Activated CD8-positive, alpha-beta memory T cell treated with anti-CD3 and anti-CD28 coated beads for 24 hours (primary cell): ENCODE measurements around the gene MTF1.
"Not testable (repeated sequence)": the region's sequence is repeated elsewhere in the genome, so short reads cannot be mapped to it uniquely, and the experiment has no call there.

Experiments
- DNase-seq: peaks from one replicate; pipeline ENCODE4 v3.0.0-alpha.2; 2020

Gene MTF1

DNA sequence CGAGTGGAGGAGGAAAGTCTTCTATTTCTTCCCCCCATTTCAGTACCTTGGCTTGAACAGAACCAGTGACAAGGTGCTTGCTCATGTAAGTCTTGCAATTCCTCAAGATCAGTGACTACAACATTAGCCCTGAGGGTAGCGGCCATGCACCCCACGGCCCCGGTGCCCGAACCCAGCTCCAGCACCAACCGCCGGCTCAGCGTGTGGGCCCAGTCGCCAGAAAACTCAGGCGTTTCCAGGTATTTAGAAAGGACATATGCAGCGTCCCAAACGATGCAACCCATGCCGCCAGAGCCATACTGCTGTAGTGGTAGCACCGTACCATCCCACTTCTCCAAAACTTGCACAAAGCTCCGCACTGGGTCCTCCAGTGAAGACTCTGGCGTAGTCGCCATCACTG, 76.9 kb downstream of the MTF1 start:
- no peak for DNase-seq

DNA sequence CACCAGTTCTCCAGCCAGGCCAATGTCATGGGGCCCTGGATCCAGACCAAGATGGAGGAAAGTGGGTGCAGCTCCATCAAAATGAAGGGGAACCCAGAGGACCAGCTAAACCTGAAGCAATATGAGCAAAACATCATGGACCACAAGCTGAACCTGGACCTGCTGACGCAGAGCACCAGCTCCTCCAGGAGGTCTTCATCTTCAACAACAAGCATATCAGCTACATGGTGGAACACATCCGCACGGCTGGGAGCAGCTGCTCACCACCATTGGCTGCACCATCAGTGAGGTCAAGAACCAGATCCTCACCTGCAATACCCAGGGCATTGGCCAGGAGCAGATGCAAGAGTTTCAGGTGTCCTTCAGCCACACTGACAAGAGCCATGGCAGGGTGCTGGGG, 80.7 kb downstream of the MTF1 start:
- no peak for DNase-seq

DNA sequence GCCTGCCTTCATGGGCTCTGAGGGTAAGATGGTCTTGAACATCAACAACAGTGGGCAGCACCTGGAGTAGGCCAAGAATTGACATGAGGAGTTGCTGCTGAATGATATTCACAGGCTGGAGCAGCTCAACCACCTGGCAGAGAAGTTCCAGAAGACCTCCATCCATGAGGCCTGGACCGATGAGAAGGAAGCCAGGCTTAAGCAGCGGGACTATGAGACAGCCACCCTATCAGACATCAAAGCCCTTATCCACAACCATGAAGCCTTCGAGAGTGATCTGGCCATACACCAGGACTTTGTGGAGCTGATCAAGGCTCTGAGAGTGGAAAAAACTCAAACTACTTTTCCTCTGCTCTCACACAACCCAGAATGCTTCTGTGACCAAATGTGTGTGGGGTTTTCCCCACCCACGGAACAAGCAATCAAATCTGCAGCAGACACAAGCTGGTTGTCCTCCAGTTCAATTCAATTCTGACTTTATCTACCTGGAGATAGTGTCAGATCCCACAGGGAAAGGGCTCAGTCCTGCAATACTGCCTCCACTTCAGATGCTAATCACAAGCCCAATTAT, 82.4 kb downstream of the MTF1 start:
- no peak for DNase-seq

DNA sequence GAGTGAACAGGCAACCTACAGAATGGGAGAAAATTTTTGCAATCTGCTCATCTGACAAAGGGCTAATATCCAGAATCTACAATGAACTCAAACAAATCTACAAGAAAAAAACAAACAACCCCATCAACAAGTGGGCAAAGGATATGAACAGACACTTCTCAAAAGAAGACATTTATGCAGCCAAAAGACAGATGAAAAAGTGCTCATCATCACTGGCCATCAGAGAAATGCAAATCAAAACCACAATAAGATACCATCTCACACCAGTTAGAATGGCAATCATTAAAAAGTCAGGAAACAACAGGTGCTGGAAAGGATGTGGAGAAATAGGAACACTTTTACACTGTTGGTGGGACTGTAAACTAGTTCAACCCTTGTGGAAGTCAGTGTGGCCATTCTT, 88.0 kb downstream of the MTF1 start:
- DNase-seq, result not testable (repeated sequence)

DNA sequence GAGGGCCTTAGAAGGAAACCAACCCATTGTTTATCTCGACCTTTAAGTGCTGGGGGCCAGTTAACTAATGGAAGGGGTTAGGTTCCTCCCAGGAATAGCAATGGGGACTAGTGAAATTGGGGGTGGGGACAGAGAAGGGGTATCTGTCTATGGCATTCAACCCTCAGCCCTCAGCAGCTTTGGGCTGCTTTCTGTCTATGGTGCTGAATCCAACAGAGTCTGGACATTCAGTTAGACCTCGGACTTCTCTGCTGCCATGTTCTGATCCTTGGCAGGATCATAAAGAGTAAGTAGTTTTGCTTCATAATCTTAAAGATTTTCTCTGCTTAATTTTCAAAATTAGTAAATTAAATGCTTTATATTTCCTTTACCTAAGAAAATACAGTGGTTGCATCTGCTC, 91.9 kb downstream of the MTF1 start:
- DNase-seq, result no peak

DNA sequence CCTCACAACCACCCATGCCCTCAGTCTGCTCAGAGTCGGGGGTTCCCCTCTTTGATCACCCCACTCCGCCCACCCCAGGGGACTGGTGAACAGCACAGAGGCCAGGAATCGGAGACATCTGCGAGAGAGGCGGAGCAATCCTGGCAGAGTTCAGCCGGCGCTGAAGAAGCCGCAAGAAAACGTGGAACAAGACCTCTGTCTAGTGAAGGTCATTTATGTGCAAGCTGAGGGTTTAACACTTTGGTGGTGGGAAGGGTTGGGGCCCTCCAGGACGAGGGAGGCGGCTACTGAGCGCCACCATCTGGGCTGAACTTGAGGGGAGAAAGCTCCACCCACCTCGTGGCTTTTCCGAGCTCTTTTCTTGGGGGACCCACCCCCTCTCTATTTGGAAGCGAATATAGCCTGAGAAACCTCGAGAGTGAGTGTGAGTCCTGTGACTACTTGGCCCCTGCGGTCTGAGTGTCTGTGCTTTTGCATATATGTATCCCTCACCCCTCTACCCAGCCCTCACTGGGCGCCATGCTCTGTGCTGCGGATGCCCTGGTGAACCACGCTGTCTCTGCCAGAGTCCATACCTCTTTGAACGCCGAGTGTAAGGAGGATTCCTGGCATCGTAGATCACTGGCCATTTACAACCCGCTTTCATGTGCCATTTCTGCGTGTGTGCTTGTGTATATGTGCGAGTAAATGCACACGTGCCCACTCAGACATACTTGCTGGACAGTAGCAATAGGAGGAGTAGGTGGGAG, 93.3 kb downstream of the MTF1 start:
- DNase-seq, result peak; percentile 58

DNA sequence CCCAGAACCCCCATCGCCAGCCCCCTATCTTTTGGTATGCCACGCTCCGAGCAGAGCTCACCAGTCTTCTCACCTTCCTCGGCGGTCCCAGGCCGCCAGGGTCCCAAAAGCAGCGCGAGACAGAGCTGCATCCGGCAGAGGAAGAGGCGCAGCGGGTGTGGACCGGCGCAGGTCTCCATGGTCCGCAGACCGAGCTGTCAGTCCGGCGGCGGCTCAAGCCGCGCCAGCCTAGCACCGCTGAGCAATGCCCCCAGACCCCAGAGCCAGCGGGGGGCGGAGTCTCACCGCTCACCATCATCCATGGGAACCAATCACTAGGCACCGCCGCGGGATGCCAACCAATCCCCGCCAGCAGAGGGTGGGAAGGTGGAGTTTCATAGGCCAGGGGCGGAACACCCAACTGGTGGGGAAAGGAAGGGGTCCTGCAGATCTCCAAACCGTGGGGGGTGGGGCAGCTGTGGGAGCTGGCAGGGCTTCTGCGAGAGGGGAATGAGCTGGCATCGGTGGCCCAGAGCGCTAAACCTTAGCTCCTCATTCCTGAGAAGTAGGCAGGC, 94.4 kb downstream of the MTF1 start, which contains the start of gene EPHA10:
Gene EPHA10, minus strand, starts transcription at position 233 of the 554 bp plus-strand sequence. Its CDS starts 54 bp downstream, at position 179.
- DNase-seq, result no peak

DNA sequence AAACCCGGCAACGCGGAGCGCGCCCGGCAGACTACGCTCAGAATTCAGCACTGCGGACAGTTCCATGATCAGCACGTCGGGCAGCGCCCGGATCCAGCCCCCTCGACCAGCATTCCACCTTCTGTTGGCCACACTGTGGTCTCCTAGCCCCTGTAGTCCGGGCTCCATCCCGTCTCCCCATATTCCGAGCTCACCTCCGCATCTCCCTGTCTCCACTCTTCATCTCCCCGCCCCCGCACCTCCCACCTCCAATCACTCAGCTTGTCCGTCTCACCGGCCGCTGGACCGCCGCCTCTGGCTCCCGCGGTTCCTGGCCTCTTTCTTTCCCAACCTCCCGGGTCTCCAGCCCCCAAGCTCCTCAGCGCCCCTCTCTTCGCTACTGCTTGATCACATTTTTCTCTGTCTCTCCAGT, 95.0 kb downstream of the MTF1 start:
- DNase-seq, result peak; percentile 76

DNA sequence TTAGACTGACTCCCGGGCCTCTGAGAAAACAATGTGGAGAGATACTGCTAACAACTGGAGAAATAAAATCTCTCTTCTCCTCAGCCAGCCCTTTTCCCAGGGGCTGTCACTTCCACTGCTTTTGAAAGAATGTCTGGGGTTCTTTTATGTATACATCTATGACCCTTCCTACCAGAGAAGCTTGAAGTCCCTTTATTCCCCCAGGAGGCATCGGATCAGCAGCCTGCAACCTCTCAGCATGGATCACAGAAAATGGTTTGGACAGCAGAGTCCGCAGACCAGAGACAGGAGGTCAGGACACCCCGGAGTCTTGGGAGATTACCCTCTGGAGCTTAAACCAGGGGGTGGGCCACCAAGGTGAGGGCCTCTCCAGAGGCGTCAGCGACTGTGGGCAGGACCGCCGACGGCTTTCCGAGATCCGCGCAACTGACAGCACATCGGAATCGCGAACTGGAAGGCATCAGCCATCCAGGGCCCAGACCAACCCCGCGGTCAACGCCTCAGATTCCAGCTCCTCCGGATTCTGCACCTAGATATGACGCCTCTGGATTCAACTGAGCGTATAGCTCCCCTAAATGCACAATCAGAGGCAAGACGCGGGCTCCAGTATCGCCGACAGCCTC, 95.5 kb downstream of the MTF1 start:
- DNase-seq, result no peak

DNA sequence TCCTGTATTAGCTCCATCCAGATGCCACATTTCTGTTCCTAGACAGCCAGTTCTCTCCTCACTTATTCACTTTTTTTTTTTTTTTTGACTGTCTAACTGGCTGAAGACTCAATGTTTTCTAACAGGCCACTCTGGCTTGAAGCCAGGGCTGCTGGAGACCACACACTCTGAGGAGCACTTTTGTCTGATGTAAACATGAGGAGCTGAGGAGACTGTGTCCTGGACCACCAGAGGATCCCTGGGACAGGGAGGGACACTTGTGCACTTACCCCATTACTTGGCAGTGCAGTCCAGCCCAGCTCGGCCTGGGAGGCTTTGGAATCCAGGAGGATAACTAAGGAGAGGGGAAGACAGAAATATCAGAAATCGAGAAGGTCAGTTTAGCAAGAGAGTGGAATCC, 96.9 kb downstream of the MTF1 start:
- peak; percentile 28 for DNase-seq

DNA sequence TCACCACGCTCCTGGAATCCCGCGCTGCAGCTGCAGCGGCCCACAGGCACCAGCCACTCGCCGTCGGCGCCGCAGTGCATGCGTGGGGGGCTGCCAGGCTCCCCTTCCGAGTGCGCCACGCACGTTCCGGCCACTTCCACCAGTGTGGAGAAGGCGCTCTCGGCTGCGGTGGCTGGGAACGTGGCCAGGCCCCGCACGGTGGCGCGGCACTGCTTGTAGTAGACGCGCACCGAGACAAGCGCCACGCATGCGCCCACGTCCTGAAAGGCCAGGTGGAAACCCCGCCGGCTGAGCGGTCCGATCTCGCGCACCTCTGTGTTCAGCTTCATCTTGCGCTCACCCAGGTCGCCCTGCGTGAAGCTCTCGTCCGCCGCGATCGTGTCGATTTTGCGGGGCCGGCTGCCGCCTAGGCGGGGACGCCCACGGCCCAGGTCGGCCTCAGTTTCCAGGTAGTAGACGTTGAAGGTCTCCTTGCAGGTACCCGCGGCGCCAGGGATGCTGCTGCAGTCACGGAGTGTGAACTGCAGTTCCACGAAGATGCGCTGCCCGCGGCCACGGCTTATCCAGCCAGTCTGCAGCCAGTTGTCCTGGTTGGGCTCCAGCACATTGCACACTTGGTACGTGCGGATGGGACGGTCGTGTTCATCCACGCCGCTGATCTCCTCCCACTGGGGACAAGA, 97.8 kb downstream of the MTF1 start:
- DNase-seq, result peak; percentile 43
